Measurements from ENCODE around the gene INS. TPM values are rescaled to one million over a fixed set of nuclear protein-coding genes. Genes with fewer than 3 reads are reported as not detected.
"Not testable (repeated sequence)": the region's sequence is repeated elsewhere in the genome, so short reads cannot be mapped to it uniquely, and the experiment has no call there.

INS gene
- total RNA-seq, 1 donor = not detected

DNA sequence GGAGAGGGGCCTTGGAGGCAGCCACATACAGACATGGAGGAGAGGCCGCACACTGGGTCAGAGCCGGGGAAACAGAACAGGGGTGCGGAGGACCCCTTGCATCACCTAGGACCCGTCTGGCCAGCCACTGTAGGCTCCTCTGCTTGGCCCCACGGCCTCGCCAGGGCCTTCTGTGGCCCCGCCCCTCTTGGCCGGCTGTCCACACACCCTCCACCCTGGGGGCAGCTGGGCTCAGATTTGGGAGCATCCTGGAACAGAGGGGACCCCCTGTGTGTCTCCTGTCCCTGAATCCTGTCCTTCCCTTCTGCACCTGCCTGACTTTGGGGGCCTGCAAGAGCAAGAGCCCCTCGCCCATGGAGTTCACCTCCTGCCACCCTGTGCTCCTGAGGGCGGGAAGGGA is 18.5 kb upstream of the INS start:
- no peak for DNase-seq (ENCODE audit: low read depth)
- TF ChIP-seq, protein P1, sequence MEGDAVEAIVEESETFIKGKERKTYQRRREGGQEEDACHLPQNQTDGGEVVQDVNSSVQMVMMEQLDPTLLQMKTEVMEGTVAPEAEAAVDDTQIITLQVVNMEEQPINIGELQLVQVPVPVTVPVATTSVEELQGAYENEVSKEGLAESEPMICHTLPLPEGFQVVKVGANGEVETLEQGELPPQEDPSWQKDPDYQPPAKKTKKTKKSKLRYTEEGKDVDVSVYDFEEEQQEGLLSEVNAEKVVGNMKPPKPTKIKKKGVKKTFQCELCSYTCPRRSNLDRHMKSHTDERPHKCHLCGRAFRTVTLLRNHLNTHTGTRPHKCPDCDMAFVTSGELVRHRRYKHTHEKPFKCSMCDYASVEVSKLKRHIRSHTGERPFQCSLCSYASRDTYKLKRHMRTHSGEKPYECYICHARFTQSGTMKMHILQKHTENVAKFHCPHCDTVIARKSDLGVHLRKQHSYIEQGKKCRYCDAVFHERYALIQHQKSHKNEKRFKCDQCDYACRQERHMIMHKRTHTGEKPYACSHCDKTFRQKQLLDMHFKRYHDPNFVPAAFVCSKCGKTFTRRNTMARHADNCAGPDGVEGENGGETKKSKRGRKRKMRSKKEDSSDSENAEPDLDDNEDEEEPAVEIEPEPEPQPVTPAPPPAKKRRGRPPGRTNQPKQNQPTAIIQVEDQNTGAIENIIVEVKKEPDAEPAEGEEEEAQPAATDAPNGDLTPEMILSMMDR (IDR thresholded peaks at IDR 0.05; ENCODE audit: insufficient read depth, low read length) = no peak

GRCh38 chr11:2178906-2179494 is 18.0 kb upstream of the INS start:
- H3K4me3 ChIP-seq (ENCODE audit: low read depth, low read length) = no peak overlapping the region
- TF ChIP-seq, protein P1 (IDR thresholded peaks at IDR 0.05; ENCODE audit: insufficient read depth, low read length) = no peak
- no peak for DNase-seq (ENCODE audit: low read depth)

More for the DNA sequence above, 18.5 kb upstream of the INS start:
- H3K4me3 ChIP-seq (ENCODE audit: low read depth, low read length) = no peak overlapping the region

- not testable (repeated sequence) for H3K4me3 ChIP-seq (ENCODE audit: low read depth, low read length); DNase-seq (ENCODE audit: low read depth)
Observed at GRCh38 chr11:2178055-2178773, 17.2 kb upstream of the INS start.

DNA sequence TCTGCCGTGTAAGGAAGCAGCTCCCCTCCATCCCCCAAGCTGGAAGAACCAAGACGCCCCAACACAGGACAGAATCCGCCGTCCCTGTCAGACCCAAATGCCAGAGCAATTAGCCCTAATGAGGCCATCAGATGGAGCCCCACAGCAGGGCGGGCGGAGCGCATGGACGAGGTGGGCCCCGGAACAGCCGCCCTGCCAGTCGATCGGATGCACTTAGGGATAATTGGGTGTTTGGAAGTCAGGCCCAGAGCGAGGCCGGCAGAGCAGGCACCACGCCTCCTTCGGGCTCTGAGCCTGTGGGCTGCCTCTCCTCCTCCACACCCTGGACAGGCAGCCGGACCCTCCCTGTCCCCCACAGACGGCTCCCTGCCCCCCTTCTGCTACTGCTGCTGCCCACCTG is 16.1 kb upstream of the INS start:
- no peak for DNase-seq (ENCODE audit: low read depth)
- no peak overlapping the region for H3K4me3 ChIP-seq (ENCODE audit: low read depth, low read length)
- TF ChIP-seq, protein P1 (IDR thresholded peaks at IDR 0.05; ENCODE audit: insufficient read depth, low read length) = no peak

GRCh38 chr11:2176389-2176900 is 15.4 kb upstream of the INS start:
- no peak overlapping the region for H3K4me3 ChIP-seq (ENCODE audit: low read depth, low read length)
- TF ChIP-seq, protein P1 (IDR thresholded peaks at IDR 0.05; ENCODE audit: insufficient read depth, low read length) = no peak
- no peak for DNase-seq (ENCODE audit: low read depth)

DNA sequence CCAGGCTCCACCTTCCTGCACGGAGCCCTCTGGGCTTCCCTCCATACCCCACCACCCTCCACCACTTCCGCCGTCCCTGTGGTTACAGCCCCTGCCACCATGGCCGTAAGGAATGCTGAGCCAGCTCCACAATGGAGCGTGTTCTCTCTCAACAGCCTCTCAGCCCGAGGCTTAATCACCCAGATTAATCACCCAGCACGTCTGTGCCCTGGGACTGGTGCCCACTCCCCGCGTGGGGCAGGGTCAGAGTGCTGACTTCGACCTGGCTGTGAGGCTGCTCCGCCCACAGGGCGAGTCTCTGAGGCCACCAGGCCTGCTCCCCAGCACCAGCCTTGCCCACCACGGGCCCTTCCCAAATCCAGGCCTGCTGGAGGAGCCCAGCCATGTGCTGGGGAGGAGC is 14.7 kb upstream of the INS start:
- no peak overlapping the region for H3K4me3 ChIP-seq (ENCODE audit: low read depth, low read length)
- TF ChIP-seq, protein P1 (IDR thresholded peaks at IDR 0.05; ENCODE audit: insufficient read depth, low read length) = no peak
- DNase-seq (ENCODE audit: low read depth) = no peak

- DNase-seq (ENCODE audit: low read depth) = no peak
- H3K4me3 ChIP-seq (ENCODE audit: low read depth, low read length) = no peak overlapping the region
- TF ChIP-seq, protein P1 (IDR thresholded peaks at IDR 0.05; ENCODE audit: insufficient read depth, low read length) = no peak
Observed at GRCh38 chr11:2174361-2174760, 13.4 kb upstream of the INS start.
